HepG2 (cell line): ENCODE data around the gene RSF1.

Experiments
- POLR2AphosphoS5 ChIP-seq: IDR thresholded peaks from 2 replicates; pipeline ENCODE4 v1.6.1; 2012; ENCODE audit warnings: low read depth, low read length
- PPARG ChIP-seq: conservative IDR thresholded peaks from 2 replicates; pipeline ENCODE4 v1.6.1; 2016; ENCODE audit warnings: missing biosample characterization, missing genetic modification reagents
- SMAD1 ChIP-seq: sonication (generic); formaldehyde crosslinking; IDR thresholded peaks from 2 replicates; pipeline ENCODE4 v1.4.0; 2020; ENCODE audit warnings: missing genetic modification reagents, low read depth, mild to moderate bottlenecking, borderline replicate concordance
- SP4 ChIP-seq: sonication (generic); formaldehyde crosslinking; IDR thresholded peaks from 2 replicates; pipeline ENCODE4 v1.8.1; 2023; ENCODE audit warnings: mild to moderate bottlenecking, missing genetic modification reagents
- TRIM24 ChIP-seq: sonication (generic); formaldehyde crosslinking; IDR thresholded peaks from 2 replicates; pipeline ENCODE4 v1.8.0; 2022; ENCODE audit warnings: mild to moderate bottlenecking, missing genetic modification reagents
- ZC3H4 ChIP-seq: sonication (generic); formaldehyde crosslinking; IDR thresholded peaks from 2 replicates; pipeline ENCODE4 v1.4.0; 2020; ENCODE audit warnings: missing genetic modification reagents, borderline replicate concordance
- ZEB1 ChIP-seq: IDR thresholded peaks from 2 replicates; pipeline ENCODE4 v1.6.1; 2012; ENCODE audit warnings: mild to moderate bottlenecking, low read depth, inconsistent platforms; ENCODE audit not compliant: insufficient replicate concordance
- TF ChIP-seq, protein P1 (sequence below): sonication (generic); formaldehyde crosslinking; IDR thresholded peaks from 2 replicates; pipeline ENCODE4 v1.5.0; 2020; ENCODE audit warnings: mild to moderate bottlenecking, missing genetic modification reagents, moderate library complexity
- TF ChIP-seq, protein P2 (sequence below): IDR thresholded peaks from 2 replicates; pipeline ENCODE4 v1.6.1; 2016; ENCODE audit warnings: missing biosample characterization, missing genetic modification reagents, low read depth
- TF ChIP-seq, protein P3 (sequence below): IDR thresholded peaks from 2 replicates; pipeline ENCODE4 v1.6.1; 2016; ENCODE audit warnings: low read depth, borderline replicate concordance

DNA sequence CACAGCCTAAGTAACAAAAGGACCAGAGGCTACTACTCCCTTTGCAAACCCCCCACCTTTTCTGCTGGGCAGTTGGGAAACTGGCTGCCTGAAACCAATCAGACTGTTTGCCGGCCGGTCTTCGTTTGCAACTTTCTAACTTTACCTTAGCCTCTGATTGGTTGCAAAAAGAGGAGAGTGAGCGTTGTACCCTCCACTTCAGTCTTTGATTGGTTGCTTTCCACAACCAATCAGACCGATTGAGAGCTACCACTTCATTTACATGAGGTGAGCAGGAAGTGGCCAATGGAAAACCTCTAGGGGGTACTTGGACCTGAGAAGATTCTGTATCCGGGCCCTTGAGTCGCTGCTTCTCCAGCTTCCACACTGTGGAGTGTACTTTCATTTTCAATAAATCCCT lies 164.2 kb downstream of the RSF1 start:
- TF ChIP-seq SMAD1 (CRISPR knock-in tag) (no peak), POLR2AphosphoS5 (no peak), SP4 (CRISPR knock-in tag) (no peak), PPARG (CRISPR knock-in tag) (no peak), ZEB1 (no peak), TRIM24 (CRISPR knock-in tag) (no peak), ZC3H4 (CRISPR knock-in tag) (no peak)
- TF ChIP-seq, protein P1, sequence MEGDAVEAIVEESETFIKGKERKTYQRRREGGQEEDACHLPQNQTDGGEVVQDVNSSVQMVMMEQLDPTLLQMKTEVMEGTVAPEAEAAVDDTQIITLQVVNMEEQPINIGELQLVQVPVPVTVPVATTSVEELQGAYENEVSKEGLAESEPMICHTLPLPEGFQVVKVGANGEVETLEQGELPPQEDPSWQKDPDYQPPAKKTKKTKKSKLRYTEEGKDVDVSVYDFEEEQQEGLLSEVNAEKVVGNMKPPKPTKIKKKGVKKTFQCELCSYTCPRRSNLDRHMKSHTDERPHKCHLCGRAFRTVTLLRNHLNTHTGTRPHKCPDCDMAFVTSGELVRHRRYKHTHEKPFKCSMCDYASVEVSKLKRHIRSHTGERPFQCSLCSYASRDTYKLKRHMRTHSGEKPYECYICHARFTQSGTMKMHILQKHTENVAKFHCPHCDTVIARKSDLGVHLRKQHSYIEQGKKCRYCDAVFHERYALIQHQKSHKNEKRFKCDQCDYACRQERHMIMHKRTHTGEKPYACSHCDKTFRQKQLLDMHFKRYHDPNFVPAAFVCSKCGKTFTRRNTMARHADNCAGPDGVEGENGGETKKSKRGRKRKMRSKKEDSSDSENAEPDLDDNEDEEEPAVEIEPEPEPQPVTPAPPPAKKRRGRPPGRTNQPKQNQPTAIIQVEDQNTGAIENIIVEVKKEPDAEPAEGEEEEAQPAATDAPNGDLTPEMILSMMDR (CRISPR knock-in tag) = no peak
- TF ChIP-seq, protein P2, sequence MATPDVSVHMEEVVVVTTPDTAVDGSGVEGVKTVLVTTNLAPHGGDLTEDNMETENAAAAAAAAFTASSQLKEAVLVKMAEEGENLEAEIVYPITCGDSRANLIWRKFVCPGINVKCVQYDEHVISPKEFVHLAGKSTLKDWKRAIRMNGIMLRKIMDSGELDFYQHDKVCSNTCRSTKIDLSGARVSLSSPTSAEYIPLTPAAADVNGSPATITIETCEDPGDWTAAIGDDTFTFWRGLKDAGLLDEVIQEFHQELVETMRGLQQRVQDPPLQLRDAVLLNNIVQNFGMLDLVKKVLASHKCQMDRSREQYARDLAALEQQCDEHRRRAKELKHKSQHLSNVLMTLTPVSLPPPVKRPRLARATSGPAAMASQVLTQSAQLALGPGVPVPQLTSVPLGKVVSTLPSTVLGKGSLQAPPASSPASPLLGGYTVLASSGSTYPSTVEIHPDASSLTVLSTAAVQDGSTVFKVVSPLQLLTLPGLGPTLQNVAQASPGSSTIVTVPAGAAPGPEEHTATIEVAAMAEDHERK (CRISPR knock-in tag) = no peak
- TF ChIP-seq, protein P3, sequence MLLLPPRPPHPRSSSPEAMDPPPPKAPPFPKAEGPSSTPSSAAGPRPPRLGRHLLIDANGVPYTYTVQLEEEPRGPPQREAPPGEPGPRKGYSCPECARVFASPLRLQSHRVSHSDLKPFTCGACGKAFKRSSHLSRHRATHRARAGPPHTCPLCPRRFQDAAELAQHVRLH = no peak
